Stimulated activated CD4-positive, alpha-beta T cell treated with anti-CD3 and anti-CD28 coated beads, Interleukin-12 subunit alpha, Interleukin-12 subunit beta, amount 100 ng/mL, for 48 hours (primary cell): ENCODE results near the gene FKBP1A.

Experiments
- DNase-seq, 3 donors: peaks; one replicate each; pipeline ENCODE4 v3.0.0-alpha.2; 2020; ENCODE audit warnings: low read depth in 2 of 3, low spot score in 1 of 3

The FKBP1A gene

DNA sequence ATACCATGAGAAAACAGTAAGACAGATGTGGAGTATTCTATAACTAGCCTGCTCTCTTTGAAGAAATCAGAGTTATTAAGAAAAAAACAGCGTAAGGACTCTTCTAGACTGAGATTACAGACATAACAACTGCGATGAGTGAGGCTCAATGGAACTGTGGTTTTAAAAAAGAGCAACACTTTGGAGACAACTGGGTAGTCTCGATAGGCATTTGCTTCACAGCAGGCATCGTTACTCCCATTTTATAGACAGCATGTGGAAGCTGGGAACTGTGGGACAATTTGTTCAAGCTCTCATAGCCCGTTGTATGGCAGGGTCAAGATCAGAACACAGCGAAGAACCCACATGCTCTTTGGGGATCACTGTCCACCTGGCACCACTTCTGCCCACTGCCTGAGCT, 4.6 kb downstream of the FKBP1A start:
- DNase-seq: no peak

- DNase-seq: no peak
Measured at GRCh38 chr20:1386323-1386722, 6.5 kb downstream of the FKBP1A start.

DNA sequence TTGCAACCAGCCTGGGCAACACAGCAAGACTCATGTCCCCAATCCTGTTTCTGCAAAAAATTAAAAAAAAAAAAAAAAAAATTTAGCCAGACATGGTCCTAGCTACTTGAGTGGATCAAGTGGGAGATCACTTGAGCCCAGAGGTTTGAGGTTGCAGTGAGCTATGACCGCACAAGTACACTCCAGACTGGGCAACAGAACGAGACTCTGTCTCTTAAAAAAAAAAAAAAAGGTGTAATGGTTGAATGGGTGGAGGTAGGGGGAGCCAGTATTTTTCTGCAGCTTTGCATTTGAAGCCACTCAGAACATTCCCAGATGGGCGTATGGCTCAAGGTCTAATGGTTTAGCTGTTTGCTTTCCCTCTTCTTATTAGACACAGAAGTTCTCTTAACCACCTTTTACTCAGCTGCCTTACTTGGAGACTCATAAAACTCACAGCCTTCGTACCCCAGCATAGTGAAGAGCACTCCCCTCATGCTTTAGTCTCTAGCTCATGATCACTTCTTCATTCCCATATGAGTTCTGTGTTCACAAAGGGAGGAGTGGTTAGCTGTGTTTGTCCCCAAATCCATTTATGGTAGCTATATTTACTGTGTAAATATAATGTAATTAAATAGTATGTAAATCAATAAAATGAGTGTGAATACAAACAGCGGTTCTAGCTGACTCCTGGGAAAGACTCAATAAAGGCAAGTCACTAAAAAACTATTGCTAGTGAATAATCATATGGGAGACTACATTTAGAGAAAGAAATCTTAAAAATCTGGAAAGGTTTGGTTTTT, 9.0 kb downstream of the FKBP1A start:
- no peak for DNase-seq

GRCh38 chr20:1382670-1383069, 10.2 kb downstream of the FKBP1A start:
- no peak for DNase-seq

- DNase-seq: no peak
Measured at GRCh38 chr20:1381753-1382591, 10.9 kb downstream of the FKBP1A start.

DNA sequence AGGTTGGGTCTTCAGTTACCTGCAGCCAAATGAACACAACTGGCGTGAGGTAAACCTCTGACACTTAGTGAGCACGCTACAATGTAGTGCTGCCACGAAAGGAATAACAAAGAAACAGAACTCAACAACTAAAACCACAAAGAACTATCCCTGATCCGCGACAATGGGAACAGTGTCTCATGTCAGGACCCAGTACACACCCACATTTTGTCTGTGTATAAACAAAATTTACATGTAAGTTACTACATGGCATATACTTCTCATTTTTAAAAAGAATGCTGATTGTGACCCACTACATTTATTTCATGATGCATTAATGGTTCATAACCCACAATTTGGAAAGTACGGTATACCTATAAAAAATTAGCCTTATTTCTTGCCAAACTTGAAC, 14.1 kb downstream of the FKBP1A start:
- DNase-seq: no peak

DNA sequence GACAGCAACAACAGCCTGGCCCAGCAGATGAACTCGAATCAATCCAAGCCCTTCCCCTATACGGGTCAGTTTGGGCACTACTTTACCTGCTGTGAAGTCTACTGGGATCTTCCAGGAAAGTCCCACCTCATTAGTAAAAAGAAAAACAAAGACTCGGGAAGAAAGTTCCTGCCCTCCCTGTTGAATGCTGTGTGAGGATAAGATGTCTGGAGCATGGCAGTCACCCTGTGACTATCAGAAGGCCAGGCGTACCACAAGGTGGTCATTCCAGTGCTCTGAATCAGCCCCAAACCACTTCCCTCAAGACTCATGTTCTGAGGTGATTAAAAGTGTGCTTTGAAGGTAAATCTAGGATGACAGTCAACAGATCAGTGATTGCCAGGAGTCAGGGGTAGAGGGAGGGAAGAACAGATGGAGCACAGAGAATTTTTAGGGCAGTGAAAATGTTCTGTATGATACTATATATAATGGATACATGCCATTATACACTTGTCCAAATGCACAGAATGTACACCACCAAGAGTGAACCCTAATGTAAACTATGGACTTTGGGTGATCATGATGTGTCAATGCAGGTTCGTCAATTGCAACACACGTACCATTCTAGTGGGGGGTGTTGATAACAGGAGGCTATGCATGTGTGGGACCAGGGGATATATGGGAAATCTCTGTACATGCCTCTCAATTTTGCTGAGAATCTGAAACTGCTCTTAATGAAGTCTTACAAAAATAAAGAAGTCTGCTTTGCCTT, 14.7 kb downstream of the FKBP1A start:
- no peak for DNase-seq

- DNase-seq: no peak
Measured at GRCh38 chr20:1377341-1377871, 15.4 kb downstream of the FKBP1A start.

DNA sequence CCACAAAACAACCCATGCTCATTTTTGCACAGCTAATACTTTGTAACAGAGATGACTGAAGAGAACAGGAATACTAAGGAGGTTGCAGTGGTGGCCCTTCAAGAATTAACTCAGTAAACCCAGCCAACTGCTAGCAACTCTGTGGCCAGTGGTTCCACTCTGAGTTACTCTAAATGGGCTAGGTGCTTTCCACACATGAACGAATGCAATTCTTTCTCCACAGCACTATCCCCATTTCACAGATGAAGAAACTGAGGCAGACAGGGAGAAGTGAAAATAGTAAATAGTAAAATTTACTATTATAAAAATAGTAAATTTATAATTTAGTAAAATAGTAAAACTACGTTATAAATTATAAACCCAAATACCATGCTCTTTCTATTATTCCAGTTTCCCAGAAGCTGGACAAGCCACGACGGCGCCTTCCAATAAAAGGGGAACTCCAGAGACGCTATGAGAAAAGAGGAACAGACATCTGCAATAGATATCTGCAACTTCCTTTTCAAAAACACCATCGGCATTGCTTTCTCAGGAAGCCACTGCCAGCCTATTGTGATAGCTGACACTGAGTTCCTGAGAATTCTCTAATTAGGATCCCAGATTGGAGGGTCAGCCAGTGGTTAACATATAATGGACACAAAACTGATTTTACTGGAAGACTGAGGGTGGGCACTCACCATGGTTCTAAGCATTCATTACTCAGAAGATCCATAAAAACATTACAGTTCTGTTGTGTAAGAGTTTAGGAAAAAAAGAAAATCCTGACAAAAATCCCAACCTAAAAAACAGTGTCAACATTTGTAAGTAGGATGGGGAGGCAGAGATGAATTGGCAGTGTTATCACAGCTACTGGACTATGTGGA, 16.2 kb downstream of the FKBP1A start:
- no peak for DNase-seq

DNA sequence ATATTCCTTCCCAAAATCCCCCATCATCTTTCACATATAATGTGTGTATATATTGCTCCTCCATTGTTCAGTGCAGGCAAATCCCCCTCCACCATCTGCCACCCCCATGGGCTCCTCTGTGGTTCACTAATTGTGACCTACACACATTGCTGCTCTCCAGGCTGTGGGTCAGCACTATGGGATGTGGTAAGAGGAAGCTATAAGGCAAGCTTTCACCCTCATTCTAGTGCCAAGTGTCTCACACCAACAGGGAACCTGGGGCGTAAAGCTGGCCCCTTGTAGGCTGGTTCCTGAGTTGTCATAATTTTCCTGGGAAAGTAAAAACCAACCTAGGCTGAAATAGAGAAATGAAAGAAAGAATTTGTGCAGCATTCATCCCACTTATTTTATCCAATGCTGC, 16.8 kb downstream of the FKBP1A start:
- no peak for DNase-seq

DNA sequence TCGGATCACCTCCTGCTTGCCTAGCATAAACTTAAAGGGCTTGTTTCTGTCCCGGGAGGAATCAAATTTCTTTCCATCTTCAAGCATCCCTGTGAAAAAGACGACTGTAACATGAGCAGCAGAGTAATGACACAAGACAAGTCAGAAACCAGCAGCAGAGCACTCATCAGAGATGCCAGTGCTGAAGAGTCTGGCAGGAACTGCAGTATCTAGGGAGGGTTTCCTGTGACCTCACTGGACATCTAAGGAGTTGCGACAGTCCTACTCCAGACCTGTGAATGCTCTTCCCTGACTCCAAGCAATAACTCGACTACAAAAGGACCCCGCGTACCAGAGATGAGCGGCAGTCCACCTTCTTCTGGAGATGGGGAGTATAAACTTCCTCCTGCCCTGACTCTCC, 17.3 kb downstream of the FKBP1A start:
- DNase-seq: no peak

GRCh38 chr20:1374246-1374645, 18.6 kb downstream of the FKBP1A start:
- no peak for DNase-seq

DNA sequence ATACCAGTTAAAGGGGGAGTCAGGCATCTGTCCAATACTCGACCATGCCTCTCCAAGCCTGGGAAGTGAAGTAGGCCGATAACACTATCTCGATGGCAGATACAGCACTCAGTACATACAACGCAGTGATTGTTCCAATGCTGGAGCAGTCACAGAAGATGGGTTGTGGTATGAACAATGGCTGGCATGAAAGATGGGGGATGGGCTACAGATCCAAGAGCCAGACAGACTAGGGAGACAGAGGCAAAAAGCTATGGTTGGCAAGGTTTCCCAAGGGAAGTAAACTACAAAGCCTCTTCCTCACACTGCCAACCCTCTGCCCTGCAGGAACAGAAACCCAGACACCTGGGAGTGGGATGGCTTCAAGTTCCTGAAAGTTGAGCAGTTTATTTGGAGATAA, 19.2 kb downstream of the FKBP1A start:
- no peak for DNase-seq

DNA sequence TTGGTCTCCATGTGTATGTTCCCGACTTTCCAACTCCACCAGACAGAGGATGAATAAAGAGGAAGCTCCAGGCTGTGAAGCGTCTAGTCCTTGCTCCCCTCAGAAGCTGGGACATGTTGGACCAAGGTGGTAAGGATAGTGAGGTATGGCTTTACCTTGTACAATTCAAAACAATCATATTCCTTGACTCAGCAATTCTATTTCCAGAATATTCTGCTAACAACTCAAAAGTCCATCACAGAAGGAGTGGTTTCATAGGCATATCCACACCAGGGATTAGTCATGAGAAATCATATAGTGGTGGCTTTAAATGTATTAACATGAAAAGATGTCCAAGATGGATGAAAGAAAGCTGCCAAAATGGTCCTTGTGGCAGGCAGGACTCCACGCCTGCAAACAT, 19.8 kb downstream of the FKBP1A start:
- DNase-seq: no peak

GRCh38 chr20:1371830-1372539, 20.9 kb downstream of the FKBP1A start:
- DNase-seq: no peak

DNA sequence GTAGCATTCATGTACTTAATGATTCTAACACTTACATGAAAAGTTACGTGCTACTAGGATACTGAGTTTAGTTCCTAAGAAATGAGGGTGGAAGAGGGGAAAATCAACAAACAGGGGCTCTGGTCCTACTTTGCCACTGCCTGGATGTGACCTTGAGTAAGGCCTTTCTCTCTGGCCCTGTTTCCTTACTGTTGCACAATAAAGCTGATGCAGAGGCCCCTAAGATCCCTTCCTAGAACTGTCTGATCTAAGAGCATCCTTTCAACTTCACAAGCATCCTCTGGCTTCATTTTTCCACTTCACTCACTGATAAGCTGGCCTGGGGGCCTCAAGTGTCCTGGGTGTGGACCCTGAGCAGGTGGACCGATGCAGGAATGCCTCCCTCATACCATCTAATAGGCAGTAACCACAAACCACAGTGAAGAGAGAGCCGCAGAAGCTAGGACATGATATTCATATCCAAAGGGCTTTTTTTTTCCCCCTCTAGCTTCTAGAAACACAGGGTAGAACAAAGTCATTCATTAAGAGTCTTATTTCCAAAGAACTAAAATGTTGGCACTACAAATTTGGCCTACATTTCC, 21.6 kb downstream of the FKBP1A start:
- DNase-seq: no peak

GRCh38 chr20:1370548-1371110, 22.2 kb downstream of the FKBP1A start:
- DNase-seq: no peak

DNA sequence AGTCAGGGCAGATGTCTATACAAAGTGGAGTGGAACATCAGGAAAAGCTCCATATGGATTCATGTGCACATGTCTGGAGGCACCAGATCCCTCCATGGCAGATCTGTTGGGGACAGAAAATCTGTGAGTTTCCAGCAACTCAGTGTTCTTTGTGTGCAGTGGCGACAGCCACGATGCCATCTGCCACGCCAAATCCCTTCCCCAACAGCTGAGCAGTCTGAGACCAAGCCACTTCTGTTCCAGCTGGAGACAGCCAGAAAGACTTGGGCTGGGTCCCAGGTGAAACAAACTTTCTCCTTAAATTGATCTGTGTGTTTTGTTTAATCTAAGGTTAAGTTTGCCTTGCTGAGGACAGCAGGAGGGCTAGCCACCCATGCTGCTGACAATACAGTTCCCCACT, 22.9 kb downstream of the FKBP1A start:
- DNase-seq: no peak

DNA sequence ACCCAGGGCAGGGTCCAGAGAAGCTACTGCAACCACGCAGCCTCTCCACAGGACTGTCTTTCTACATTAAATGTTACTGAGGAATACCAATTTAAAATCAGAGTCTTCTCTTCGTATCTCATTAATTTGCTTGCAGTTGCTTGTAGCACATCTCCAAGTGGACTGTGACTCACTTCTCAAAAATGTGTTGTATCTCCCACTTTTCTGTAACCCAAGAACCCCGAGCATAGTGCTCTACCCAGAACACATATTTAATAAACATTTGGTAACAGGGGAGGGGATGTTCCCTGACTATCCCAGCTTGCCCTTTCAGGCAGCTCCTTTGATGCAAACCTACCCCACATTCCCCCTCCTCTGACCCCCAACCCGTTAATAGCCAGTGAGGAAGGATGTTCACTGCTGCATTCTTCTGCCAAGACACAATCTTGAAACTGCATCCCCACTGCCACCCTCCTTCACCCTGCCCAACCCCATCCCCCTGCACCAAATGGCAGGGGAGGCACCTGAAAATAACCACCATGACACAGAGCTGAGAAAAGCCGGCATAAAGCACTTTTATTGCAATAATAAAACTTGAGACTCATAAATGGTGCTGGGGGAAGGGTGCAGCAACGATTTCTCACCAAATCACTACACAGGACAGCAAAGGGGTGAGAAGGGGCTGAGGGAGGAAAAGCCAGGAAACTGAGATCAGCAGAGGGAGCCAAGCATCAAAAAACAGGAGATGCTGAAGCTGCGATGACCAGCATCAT, 24.2 kb downstream of the FKBP1A start:
- DNase-seq: no peak
